Panc1 (cell line): Measurements from ENCODE around the gene TGFBRAP1. TPM values are rescaled to one million over a fixed set of nuclear protein-coding genes. Genes with fewer than 3 reads are reported as not detected.

ENCODE experiments used
- ATAC-seq: fragments of 200-7000 bp; cut with Tn5 transposase; 2 replicates; pipeline ENCODE4 v1.9.1; 2020; ENCODE audit warnings: mild to moderate bottlenecking, moderate library complexity
- BruUV-seq: library from RNA; stranded (reverse); fragments of 400-500 nt; replicated peaks from 2 replicates; lab custom pipeline; 2021; lab: Mats Ljungman, UMichigan
- CTCF ChIA-PET: fragments of 300-600 bp; sonication (Branson Sonifier 250); formaldehyde crosslinking; loops from one replicate; lab custom pipeline; 2022; ENCODE audit warnings: antibody characterized with exemption; lab: Charles Lee
- POLR2A ChIA-PET: fragments of 300-600 bp; sonication (Branson Sonifier 250); formaldehyde crosslinking; loops from one replicate; lab custom pipeline; 2022; ENCODE audit warnings: antibody characterized with exemption; lab: Charles Lee
- DNase-seq: peaks from one replicate; pipeline ENCODE4 v3.0.0-alpha.2; 2010; ENCODE audit warnings: low read depth, low spot score
- H3K27ac ChIP-seq: 2 replicates; pipeline ENCODE4 v1.5.1; 2011; ENCODE audit warnings: mild to moderate bottlenecking, low read length, inconsistent platforms
- H3K27me3 ChIP-seq: fragments of 200-500 bp; sonication (Bioruptor generic); 2 replicates; pipeline ENCODE4 v1.6.0; 2014; ENCODE audit warnings: low read length, inconsistent platforms; ENCODE audit not compliant: control insufficient read depth, insufficient read depth
- H3K36me3 ChIP-seq: fragments of 200-500 bp; sonication (Bioruptor generic); 2 replicates; pipeline ENCODE4 v1.5.1; 2014; ENCODE audit warnings: inconsistent platforms, mild to moderate bottlenecking, low read length, moderate library complexity; ENCODE audit not compliant: control insufficient read depth, insufficient read depth
- H3K4me1 ChIP-seq: 2 replicates; pipeline ENCODE4 v1.5.1; 2011; ENCODE audit warnings: inconsistent platforms, mild to moderate bottlenecking, low read length, moderate library complexity; ENCODE audit not compliant: control insufficient read depth, insufficient read depth
- H3K4me3 ChIP-seq, 2 experiments: 2 replicates each; pipeline ENCODE4 v1.5.1; 2011 to 2012; ENCODE audit warnings: low read depth in 2 of 2, low read length in 2 of 2, mild to moderate bottlenecking in 2 of 2, inconsistent platforms in 1 of 2, moderate library complexity in 1 of 2
- H3K9me3 ChIP-seq: fragments of 200-500 bp; sonication (Bioruptor generic); 2 replicates; pipeline ENCODE4 v1.5.1; 2014; ENCODE audit warnings: low read depth, mild to moderate bottlenecking, inconsistent platforms, low read length, moderate library complexity; ENCODE audit not compliant: control insufficient read depth, insufficient read depth
- CTCF ChIP-seq: fragments of 450-650 bp; IDR thresholded peaks from 2 replicates; pipeline ENCODE4 v1.5.1; 2017; ENCODE audit warnings: mild to moderate bottlenecking
- POLR2AphosphoS5 ChIP-seq: IDR thresholded peaks from 2 replicates; pipeline ENCODE4 v1.6.1; 2012; ENCODE audit warnings: mild to moderate bottlenecking, low read depth, low read length, moderate library complexity
- REST ChIP-seq, 2 experiments: IDR thresholded peaks; 2 replicates each; pipeline ENCODE4 v1.6.1; 2011 to 2012; ENCODE audit warnings: low read depth in 2 of 2, control low read depth in 1 of 2, low read length in 1 of 2, mild to moderate bottlenecking in 1 of 2, moderate library complexity in 1 of 2; ENCODE audit not compliant: insufficient read depth in 1 of 2
- SIN3A ChIP-seq: IDR thresholded peaks from 2 replicates; pipeline ENCODE4 v1.6.1; 2012; ENCODE audit warnings: low read depth, mild to moderate bottlenecking, low read length, moderate library complexity, borderline replicate concordance; ENCODE audit not compliant: insufficient read depth
- TCF7L2 ChIP-seq: IDR thresholded peaks from 2 replicates; pipeline ENCODE4 v1.6.1; 2011; ENCODE audit warnings: mild to moderate bottlenecking, low read depth, low read length, inconsistent platforms
- in situ Hi-C: cut with HindIII; loops from 2 replicates; pipeline ENCODE4 v1.10.0; 2016; ENCODE audit warnings: low sequenced_read_pairs, low pct_unique_long_range_greater_than_20kb
- intact Hi-C: fragments of 100-400 bp; cut with micrococcal nuclease; formaldehyde crosslinking; loops from one replicate; pipeline ENCODE4 v1.10.0; 2022; ENCODE audit not compliant: unreplicated experiment
- total RNA-seq: library from RNA; stranded (reverse); gene quantifications from one replicate; pipeline ENCODE4 v1.2.1, GENCODE V29; 2021; ENCODE audit not compliant: unreplicated experiment

The TGFBRAP1 gene
- total RNA-seq, 1 experiment from 2014 or later = 32.7 TPM

- no peak overlapping the region for H3K4me3 ChIP-seq
- H3K4me1 ChIP-seq = no peaks in the 10 kb centered on the region
- no peaks in the 10 kb centered on the region for H3K36me3 ChIP-seq
- intact Hi-C loops (no loop called here), in situ Hi-C loops (no loop called here)
- TF ChIP-seq CTCF (peak; percentile 79), REST (IDR thresholded peaks at IDR 0.05; ENCODE audit: insufficient read depth in 1 of 2, low read depth in 2 of 2, low read length in 1 of 2) (no peak)
- DNase-seq (peak; percentile 8), ATAC-seq (0 out of 2 replicates have a peak, but pooled peaks have one; percentile 70)
- H3K9me3 ChIP-seq = no peaks in the 10 kb centered on the region
- CTCF ChIA-PET = interaction anchor here (0.6 to 0.8 kb wide), 3 partner anchors 13 to 1186 kb away, joined by 3 to 10 read pairs (median 4); no protein-coding TSS in a partner anchor
- BruUV-seq = no TSS peak
- POLR2A ChIA-PET = no interaction called here
- no peaks in the 10 kb centered on the region for H3K27me3 ChIP-seq
- H3K27ac ChIP-seq = no peak overlapping the region
These were observed 41.8 kb downstream of the TGFBRAP1 start for GRCh38 chr2:105287692-105288091.

- ChIA-PET CTCF (no interaction called here), POLR2A (no interaction called here)
- Histone ChIP-seq H3K27me3 (no peaks in the 10 kb centered on the region), H3K27ac (no peak overlapping the region), H3K4me1 (no peaks in the 10 kb centered on the region), H3K9me3 (no peaks in the 10 kb centered on the region), H3K4me3 (no peak overlapping the region), H3K36me3 (no peaks in the 10 kb centered on the region)
- no TSS peak for BruUV-seq
- DNase-seq (no peak), ATAC-seq (no peak)
- in situ Hi-C loops (no loop called here), intact Hi-C loops (no loop called here)
- no peak for TF ChIP-seq REST (IDR thresholded peaks at IDR 0.05; ENCODE audit: insufficient read depth in 1 of 2, low read depth in 2 of 2, low read length in 1 of 2)
These were observed 46.0 kb downstream of the TGFBRAP1 start for GRCh38 chr2:105283532-105283931.

- peaks cover 5% of the 10 kb centered on the region; the same call in 1 of the 2 replicates for H3K36me3 ChIP-seq
- H3K9me3 ChIP-seq = no peaks in the 10 kb centered on the region
- H3K27me3 ChIP-seq = no peaks in the 10 kb centered on the region
- no peak overlapping the region for H3K4me3 ChIP-seq
- ATAC-seq (no peak), DNase-seq (no peak)
- in situ Hi-C loops = no loop called here
- intact Hi-C loops = no loop called here
- no TSS peak for BruUV-seq
- H3K4me1 ChIP-seq = no peaks in the 10 kb centered on the region
- POLR2A ChIA-PET = no interaction called here
- H3K27ac ChIP-seq = no peak overlapping the region
- TF ChIP-seq CTCF (no peak), POLR2AphosphoS5 (no peak), REST (IDR thresholded peaks at IDR 0.05; ENCODE audit: insufficient read depth in 1 of 2, low read depth in 2 of 2, low read length in 1 of 2) (no peak), TCF7L2 (no peak), SIN3A (no peak)
- CTCF ChIA-PET = no interaction called here
These were observed 49.3 kb downstream of the TGFBRAP1 start for GRCh38 chr2:105280281-105280680.
